ENCODE data around the gene SPATA13.
"Not testable (repeated sequence)": the region's sequence is repeated elsewhere in the genome, so short reads cannot be mapped to it uniquely, and the experiment has no call there.

The SPATA13 gene

GRCh38 chr13:24280720-24281119 is 120.2 kb downstream of the SPATA13 start:
- DNase-seq (ENCODE audit: low spot score): no peak

GRCh38 chr13:24281188-24282008 is 120.9 kb downstream of the SPATA13 start:
- DNase-seq (ENCODE audit: low spot score): no peak

GRCh38 chr13:24282256-24282655 is 121.7 kb downstream of the SPATA13 start:
- DNase-seq (ENCODE audit: low spot score): no peak

- no peak for DNase-seq (ENCODE audit: low spot score)
Observed at GRCh38 chr13:24284889-24285565, 124.5 kb downstream of the SPATA13 start.

- no peak for DNase-seq (ENCODE audit: low spot score)
Observed at GRCh38 chr13:24286624-24287023, 126.1 kb downstream of the SPATA13 start.

- no peak for DNase-seq (ENCODE audit: low spot score)
Observed at GRCh38 chr13:24287748-24288287, 127.3 kb downstream of the SPATA13 start.

GRCh38 chr13:24288870-24289269 is 128.3 kb downstream of the SPATA13 start:
- no peak for DNase-seq (ENCODE audit: low spot score)

GRCh38 chr13:24290280-24290932 is 129.9 kb downstream of the SPATA13 start:
- no peak for DNase-seq (ENCODE audit: low spot score)

GRCh38 chr13:24292481-24292880 is 132.0 kb downstream of the SPATA13 start:
- no peak for DNase-seq (ENCODE audit: low spot score)

- DNase-seq (ENCODE audit: low spot score): no peak
Observed at GRCh38 chr13:24293746-24294145, 133.2 kb downstream of the SPATA13 start.

- DNase-seq (ENCODE audit: low spot score): no peak
Observed at GRCh38 chr13:24299488-24300114, 139.1 kb downstream of the SPATA13 start.

GRCh38 chr13:24301434-24301833 is 140.9 kb downstream of the SPATA13 start:
- no peak for DNase-seq (ENCODE audit: low spot score)

- DNase-seq (ENCODE audit: low spot score): no peak
Observed at GRCh38 chr13:24301911-24302310, 141.4 kb downstream of the SPATA13 start.

- DNase-seq (ENCODE audit: low spot score): no peak
Observed at GRCh38 chr13:24304620-24305019, 144.1 kb downstream of the SPATA13 start.

- DNase-seq (ENCODE audit: low spot score): no peak
Observed at GRCh38 chr13:24306632-24307031, 146.1 kb downstream of the SPATA13 start.

GRCh38 chr13:24307211-24308067 is 146.9 kb downstream of the SPATA13 start:
- no peak for DNase-seq (ENCODE audit: low spot score)

- no peak for DNase-seq (ENCODE audit: low spot score)
Observed at GRCh38 chr13:24308068-24308445, 147.5 kb downstream of the SPATA13 start.

- no peak for DNase-seq (ENCODE audit: low spot score)
Observed at GRCh38 chr13:24308488-24309020, 148.0 kb downstream of the SPATA13 start.

GRCh38 chr13:24309300-24309699 is 148.8 kb downstream of the SPATA13 start, which contains the start of gene C1QTNF9:
TSS of gene C1QTNF9 (plus strand) at chr13:24309580. CDS start at chr13:24316004, 6,424 bp downstream.
- not testable (repeated sequence) for DNase-seq (ENCODE audit: low spot score)

GRCh38 chr13:24313439-24313838 is 152.9 kb downstream of the SPATA13 start:
- no peak for DNase-seq (ENCODE audit: low spot score)

- DNase-seq (ENCODE audit: low spot score): not testable (repeated sequence)
Observed at GRCh38 chr13:24317835-24318234, 157.3 kb downstream of the SPATA13 start.
